Upper lobe of left lung (tissue), 6 donors: Measurements from ENCODE around the gene GAB3. TPM values are rescaled to one million over a fixed set of nuclear protein-coding genes. Genes with fewer than 3 reads are reported as not detected.
A peak's percentile ranks its signal among the peaks of the same experiment; 100 is the strongest.

Experiments
- ATAC-seq, 2 donors: fragments of 200-7000 bp; cut with Tn5 transposase; one replicate each; pipeline ENCODE4 v1.9.1; 2022; ENCODE audit warnings: mild to moderate bottlenecking in 2 of 2, moderate library complexity in 2 of 2; ENCODE audit not compliant: low FRiP score in 2 of 2
- DNase-seq, 2 donors: peaks; one replicate each; pipeline ENCODE4 v3.0.0-alpha.2; 2019 to 2020
- H3K27ac ChIP-seq, 4 donors: fragments of 200-600 bp; sonication (generic); one replicate each; pipeline ENCODE4 v1.5.1; 2016 to 2019
- H3K27me3 ChIP-seq, 4 donors: fragments of 200-600 bp; sonication (generic); one replicate each; pipeline ENCODE4 v1.5.1; 2017 to 2019
- H3K36me3 ChIP-seq, 4 donors: fragments of 200-600 bp; sonication (generic); one replicate each; pipeline ENCODE4 v1.5.1; 2016 to 2019
- H3K4me1 ChIP-seq, 4 donors: fragments of 200-600 bp; sonication (generic); one replicate each; pipeline ENCODE4 v1.5.1; 2018 to 2019
- H3K4me3 ChIP-seq, 4 donors: fragments of 200-600 bp; sonication (generic); one replicate each; pipeline ENCODE4 v1.5.1; 2017 to 2019; ENCODE audit warnings: mild to moderate bottlenecking in 2 of 4, moderate library complexity in 1 of 4
- H3K9me3 ChIP-seq, 4 donors: fragments of 200-600 bp; sonication (generic); one replicate each; pipeline ENCODE4 v1.5.1; 2018 to 2019
- CTCF ChIP-seq, 6 experiments: fragments of 450-650 bp in 4 of 6; fragments of 200-600 bp in 2 of 6; sonication (generic) in 2 of 6; IDR thresholded peaks; one replicate each; pipeline ENCODE4 v1.5.1; 2016 to 2019; ENCODE audit warnings: antibody characterized with exemption in 6 of 6
- EP300 ChIP-seq, 4 donors: sonication (generic); formaldehyde crosslinking; IDR thresholded peaks; one replicate each; pipeline ENCODE4 v1.5.1; 2017; ENCODE audit warnings: antibody characterized with exemption in 4 of 4, control low read depth in 2 of 4
- POLR2A ChIP-seq, 4 donors: fragments of 450-650 bp; IDR thresholded peaks; one replicate each; pipeline ENCODE4 v1.5.1; 2016 to 2017; ENCODE audit warnings: antibody characterized with exemption in 4 of 4, mild to moderate bottlenecking in 2 of 4
- POLR2AphosphoS5 ChIP-seq, 2 donors: sonication (generic); formaldehyde crosslinking; IDR thresholded peaks; one replicate each; pipeline ENCODE4 v1.5.1; 2017; ENCODE audit warnings: antibody characterized with exemption in 2 of 2
- WGBS, 2 donors: methylation state at CpG; one replicate each; pipeline ENCODE4 v1.1.5; 2017 to 2018; 5-methylcytosine and 5-hydroxymethylcytosine counted together
- total RNA-seq, 6 donors: library from RNA; depleted of rRNA in 4 of 6; stranded (reverse); fragments of >200 nt in 4 of 6; gene quantifications; one replicate each; pipeline versions ENCODE4 v1.1.0 to v1.2.1, GENCODE V29; 2016 to 2021
- donor health status: DM: no; HTN: no; CAD: no; lungs with moderate emphysema.
- donor health status: DM: no; HTN: yes; CAD: no; lungs with severe emphysema.

The GAB3 gene
- total RNA-seq, 6 donors from 2014 or later = 10.2 to 30.4 (median 15.4) TPM

DNA sequence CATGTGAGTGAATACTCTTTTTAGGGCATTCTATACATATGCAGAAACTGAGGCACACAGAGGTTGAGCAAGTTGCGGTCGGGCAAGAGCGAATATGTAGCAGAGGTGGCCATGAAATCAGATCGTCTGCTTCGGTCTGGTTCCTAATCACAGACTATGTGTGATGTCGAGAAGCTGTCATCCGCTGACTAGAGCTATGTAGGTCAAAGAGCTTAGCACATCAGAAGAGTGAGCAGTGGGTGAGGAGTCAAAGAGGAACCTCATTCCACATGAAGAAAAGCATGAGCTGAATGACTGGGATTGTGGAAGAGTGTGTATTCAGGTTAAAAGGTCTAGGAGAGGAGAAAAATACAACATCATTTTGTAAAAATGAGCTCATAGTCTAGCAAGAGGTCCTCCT, 19.0 kb downstream of the GAB3 start:
- no peaks in the 10 kb centered on the region for H3K36me3 ChIP-seq
- DNase-seq = peak in 1 of 2 donors; percentile 34
- peak in 1 of 2 donors; percentile 52 for ATAC-seq
- H3K4me1 ChIP-seq = peaks cover 88 to 96% (median 92%) of the 10 kb centered on the region in 4 donors
- no peak overlapping the region for H3K4me3 ChIP-seq
- peak overlapping the region; percentile 81 to 86 (median 85) for H3K27ac ChIP-seq
- H3K9me3 ChIP-seq = no peaks in the 10 kb centered on the region
- no peaks in the 10 kb centered on the region for H3K27me3 ChIP-seq
- 58 to 78% methylated on average over 7 of the region's 7 CpGs for WGBS, 2 donors
- TF ChIP-seq EP300 (IDR thresholded peaks at IDR 0.05) (no peak), POLR2AphosphoS5 (IDR thresholded peaks at IDR 0.05) (peak in 1 of 2 donors; percentile 15), CTCF (IDR thresholded peaks at IDR 0.05) (no peak), POLR2A (IDR thresholded peaks at IDR 0.05) (peak in 1 of 4 donors; percentile 34)

GRCh38 chrX:154731184-154731583, 19.7 kb downstream of the GAB3 start:
- no peaks in the 10 kb centered on the region for H3K27me3 ChIP-seq
- DNase-seq (no peak), ATAC-seq (no peak)
- WGBS, 2 donors = 68 to 71% methylated on average over 5 of the region's 5 CpGs
- H3K36me3 ChIP-seq = no peaks in the 10 kb centered on the region
- H3K4me1 ChIP-seq = peaks cover 84 to 95% (median 90%) of the 10 kb centered on the region in 4 donors
- no peak overlapping the region for H3K4me3 ChIP-seq
- H3K9me3 ChIP-seq = no peaks in the 10 kb centered on the region
- TF ChIP-seq POLR2AphosphoS5 (IDR thresholded peaks at IDR 0.05) = no peak
- no peak for TF ChIP-seq CTCF (IDR thresholded peaks at IDR 0.05)
- TF ChIP-seq EP300 (IDR thresholded peaks at IDR 0.05) = no peak
- TF ChIP-seq POLR2A (IDR thresholded peaks at IDR 0.05) = no peak
- peak overlapping the region; percentile 81 to 86 (median 85) for H3K27ac ChIP-seq

DNA sequence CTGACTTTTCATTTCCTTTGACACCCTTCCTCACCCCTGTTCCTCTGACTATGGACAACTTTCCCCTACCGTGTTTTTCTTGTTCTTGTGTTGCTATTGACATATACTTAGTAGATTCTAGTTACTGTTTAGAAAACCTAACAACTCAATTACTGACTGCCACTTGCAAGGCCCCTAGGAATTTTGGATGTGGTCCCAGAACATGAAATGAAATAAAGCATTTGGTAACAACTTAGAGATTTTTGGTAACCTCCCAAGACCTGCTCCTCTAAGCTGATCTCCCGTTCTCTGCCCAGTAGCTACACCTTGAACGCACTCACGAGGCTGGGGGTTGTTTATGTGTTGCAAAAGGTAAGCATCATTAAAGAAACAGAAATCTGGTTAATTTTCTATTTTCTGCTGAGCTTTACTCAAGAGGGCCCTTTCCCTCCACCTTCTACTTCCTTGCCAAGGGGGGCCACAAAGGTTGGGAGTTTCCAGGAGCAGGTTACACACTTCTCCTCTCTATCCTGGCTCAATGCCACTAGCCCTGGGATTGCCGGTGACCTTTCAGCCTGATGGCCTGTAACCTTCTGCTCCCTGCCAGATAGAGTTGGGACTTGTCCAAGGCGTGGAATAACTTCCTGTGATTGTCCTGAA, 20.5 kb downstream of the GAB3 start:
- Histone ChIP-seq H3K36me3 (no peaks in the 10 kb centered on the region), H3K4me3 (no peak overlapping the region), H3K4me1 (peaks cover 76 to 94% (median 84%) of the 10 kb centered on the region in 4 donors), H3K27ac (peak overlapping the region; percentile 81 to 86 (median 85)), H3K9me3 (no peaks in the 10 kb centered on the region), H3K27me3 (no peaks in the 10 kb centered on the region)
- ATAC-seq (peak; percentile 48 to 66), DNase-seq (peak in 1 of 2 donors; percentile 63)
- WGBS, 2 donors = 22 to 26% methylated on average over 4 to 6 of the region's 6 CpGs
- TF ChIP-seq POLR2AphosphoS5 (IDR thresholded peaks at IDR 0.05) (peak; percentile 69 to 80), CTCF (IDR thresholded peaks at IDR 0.05) (no peak), EP300 (IDR thresholded peaks at IDR 0.05) (peak in 1 of 4 donors; percentile 46), POLR2A (IDR thresholded peaks at IDR 0.05) (no peak)

DNA sequence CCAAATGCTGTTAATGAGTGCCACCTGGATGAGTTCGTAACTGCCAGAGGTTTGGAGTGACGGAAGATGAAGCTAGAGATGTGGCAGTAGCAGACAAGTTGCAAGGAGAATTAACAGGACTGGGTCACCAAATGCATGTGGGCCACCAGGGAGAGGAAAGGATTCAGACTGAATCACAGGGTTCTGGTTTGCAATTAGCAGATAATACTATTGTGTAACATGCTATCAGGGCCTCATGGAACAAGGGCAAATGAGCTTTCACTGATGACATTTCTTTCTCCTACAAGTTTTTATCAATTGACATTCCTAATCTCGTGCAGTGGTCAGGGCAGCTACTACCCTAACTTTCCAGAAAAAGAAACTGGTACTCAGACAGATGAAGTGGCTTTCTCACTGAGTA, 21.4 kb downstream of the GAB3 start:
- Histone ChIP-seq H3K27me3 (no peaks in the 10 kb centered on the region), H3K36me3 (no peaks in the 10 kb centered on the region), H3K4me3 (no peak overlapping the region), H3K27ac (peak overlapping the region; percentile 81 to 86 (median 85)), H3K4me1 (peaks cover 71 to 88% (median 79%) of the 10 kb centered on the region in 4 donors), H3K9me3 (no peaks in the 10 kb centered on the region)
- TF ChIP-seq POLR2AphosphoS5 (IDR thresholded peaks at IDR 0.05) (no peak), EP300 (IDR thresholded peaks at IDR 0.05) (no peak), CTCF (IDR thresholded peaks at IDR 0.05) (no peak)
- ATAC-seq (no peak), DNase-seq (no peak)
- WGBS, 2 donors = 56 to 67% methylated on average over 3 of the region's 3 CpGs
